ENCODE measurements around the gene SMPD3. TPM values are rescaled to one million over a fixed set of nuclear protein-coding genes. Genes with fewer than 3 reads are reported as not detected.

Gene SMPD3
- total and polyA plus RNA-seq, 2 of the 8 experiments (the other 6 are each of a cell fraction or from before 2014, with no cell fraction given): 0.39 to 1.3 TPM

DNA sequence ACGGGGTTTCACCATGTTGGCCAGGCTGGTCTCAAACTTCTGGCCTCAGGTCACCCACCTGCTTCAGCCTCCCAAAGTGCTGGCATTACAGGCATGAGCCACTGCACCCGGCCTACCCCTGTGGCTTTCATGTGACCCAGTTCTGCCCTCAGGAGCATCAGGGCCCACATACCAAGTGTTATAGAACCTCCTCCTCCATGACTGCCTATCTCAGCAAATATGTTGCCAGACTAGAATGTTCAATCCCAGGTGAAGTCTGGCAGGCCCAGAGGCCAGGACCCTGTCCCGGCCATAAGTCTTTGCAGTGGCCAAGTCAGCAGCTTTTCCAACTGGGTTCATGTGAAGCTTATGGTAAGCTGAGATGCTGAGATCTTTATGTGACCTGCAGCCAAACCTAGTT, 9.8 kb upstream of the SMPD3 start (continued):
- TF ChIP-seq CBX5 (IDR thresholded peaks at IDR 0.05; ENCODE audit: low read depth, low read length) (no peak), POU5F1 (IDR thresholded peaks at IDR 0.05; ENCODE audit: low read depth, low read length) (no peak), POLR2A (IDR thresholded peaks at IDR 0.05; ENCODE audit: control extremely low read depth in 1 of 2, low read depth in 2 of 2, low read length in 2 of 2) (no peak), CREB1 (IDR thresholded peaks at IDR 0.05) (no peak), SUZ12 (IDR thresholded peaks at IDR 0.05; ENCODE audit: low read length) (no peak)
